Stomach (tissue), 9 donors: ENCODE data around the gene CMIP. TPM values are rescaled to one million over a fixed set of nuclear protein-coding genes. Genes with fewer than 3 reads are reported as not detected.

Experiments
- DNase-seq, 2 donors: peaks; one replicate each; pipeline versions ENCODE4 v3.0.0 to v3.0.0-alpha.2; 2013 to 2019
- H3K27ac ChIP-seq, 5 donors: fragments of 200-600 bp in 4 of 5; sonication (generic) in 4 of 5; one replicate each; pipeline ENCODE4 v1.5.1; 2013 to 2019; ENCODE audit warnings: mild to moderate bottlenecking in 1 of 5, moderate library complexity in 1 of 5
- H3K27me3 ChIP-seq, 3 donors: fragments of 200-600 bp; sonication (generic); one replicate each; pipeline ENCODE4 v1.5.1; 2017 to 2019; ENCODE audit warnings: mixed run types in 1 of 3
- H3K36me3 ChIP-seq, 4 donors: fragments of 200-600 bp; sonication (generic); 1 replicate in 3 of 4; 2 replicates in 1 of 4; pipeline ENCODE4 v1.5.1; 2016 to 2019
- H3K4me1 ChIP-seq, 4 donors: fragments of 200-600 bp; sonication (generic); one replicate each; pipeline ENCODE4 v1.5.1; 2016 to 2019
- H3K4me3 ChIP-seq, 4 donors: fragments of 200-600 bp; sonication (generic) in 3 of 4; one replicate each; pipeline ENCODE4 v1.5.1; 2016 to 2019; ENCODE audit warnings: mild to moderate bottlenecking in 1 of 4
- H3K9me3 ChIP-seq, 4 donors: fragments of 200-600 bp; sonication (generic); one replicate each; pipeline ENCODE4 v1.5.1; 2016 to 2019
- EP300 ChIP-seq: sonication (generic); formaldehyde crosslinking; IDR thresholded peaks from one replicate; pipeline ENCODE4 v1.6.1; 2017; ENCODE audit warnings: antibody characterized with exemption
- POLR2A ChIP-seq, 4 donors: fragments of 450-650 bp; IDR thresholded peaks; one replicate each; pipeline ENCODE4 v1.6.1; 2016; ENCODE audit warnings: antibody characterized with exemption in 4 of 4, control low read depth in 2 of 4, mild to moderate bottlenecking in 1 of 4, moderate library complexity in 1 of 4
- POLR2AphosphoS5 ChIP-seq, 3 donors: sonication (generic); formaldehyde crosslinking; IDR thresholded peaks; one replicate each; pipeline ENCODE4 v1.6.1; 2016; ENCODE audit warnings: antibody characterized with exemption in 3 of 3
- WGBS, 5 donors: extraction: QIAGEN DNeasy Blood & Tissue Kit in 3 of 5; methylation state at CpG; one replicate each; pipeline versions ENCODE4 v1.1.5 to v1.1.7; 2013 to 2018; 5-methylcytosine and 5-hydroxymethylcytosine counted together
- intact Hi-C: fragments of 100-400 bp; cut with DNase I; formaldehyde crosslinking; loops from one replicate; pipeline ENCODE4 v1.15.1; 2023; ENCODE audit warnings: low total_unique reads
- polyA plus RNA-seq, 3 donors: library from polyadenylated mRNA; stranded (reverse); fragments of 200-250 nt; gene quantifications; one replicate each; pipeline ENCODE4 v1.2.3, GENCODE V29; 2013
- total RNA-seq, 5 donors: library from RNA; depleted of rRNA; stranded (reverse); fragments of >200 nt; gene quantifications; one replicate each; pipeline versions ENCODE4 v1.1.0 to v1.2.3, GENCODE V29; 2014 to 2016
- TF ChIP-seq, protein P1 (sequence below), 7 experiments: fragments of 450-650 bp in 4 of 7; fragments of 200-600 bp in 3 of 7; sonication (generic) in 3 of 7; IDR thresholded peaks; one replicate each; pipeline ENCODE4 v1.5.1; 2016 to 2019; ENCODE audit warnings: antibody characterized with exemption in 7 of 7, control low read depth in 2 of 7, mild to moderate bottlenecking in 1 of 7
- donor health status: healthy with polysubstance abuse.
- donor health status: Bipolar disorder and iron deficiency.
- donor health status: healthy.

CMIP gene
- total and polyA plus RNA-seq, 8 donors = 11.1 to 71.0 (median 31.2) TPM

DNA sequence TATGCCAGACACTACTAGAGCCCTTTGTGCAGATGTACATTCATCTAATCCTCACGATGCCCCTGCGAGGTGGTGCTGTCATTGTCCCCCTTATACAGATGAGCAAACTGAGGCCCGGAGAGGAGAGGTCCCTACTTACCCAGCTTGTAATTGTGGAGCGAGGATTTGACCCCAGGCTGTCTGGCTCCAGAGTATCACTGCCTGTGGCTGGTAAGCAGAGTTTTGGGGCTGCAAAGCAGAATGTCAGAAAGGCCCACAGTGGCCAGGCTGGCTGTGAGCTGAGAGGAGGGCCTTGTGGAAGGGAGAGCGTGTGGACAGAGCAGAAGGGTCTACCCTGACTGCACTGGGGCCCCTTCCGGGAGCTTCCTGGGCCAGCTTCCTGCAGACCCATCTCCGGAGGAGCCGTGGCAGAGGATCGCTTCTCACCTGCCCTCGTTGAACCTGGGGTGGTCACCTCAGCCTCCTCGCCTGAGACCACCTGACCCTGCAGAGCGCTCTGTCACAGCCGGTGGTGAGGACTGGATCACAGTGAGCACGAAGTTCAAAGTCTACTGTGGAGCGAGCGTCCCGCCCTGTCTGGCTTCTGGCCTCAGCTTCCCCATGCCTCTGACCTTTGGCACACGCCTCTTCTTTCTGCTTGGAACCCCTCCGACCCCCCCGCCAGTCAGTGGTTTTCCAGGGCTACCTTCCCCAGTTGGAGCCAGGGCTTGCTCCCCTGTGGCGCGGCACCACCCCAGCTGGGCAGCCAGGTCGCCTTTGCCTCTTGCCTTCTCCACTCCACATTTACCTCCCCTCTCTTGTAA, 12.1 kb downstream of the CMIP start:
- no peak overlapping the region for H3K4me3 ChIP-seq
- no peaks in the 10 kb centered on the region for H3K9me3 ChIP-seq
- H3K27me3 ChIP-seq = no peaks in the 10 kb centered on the region
- H3K4me1 ChIP-seq = peaks cover 34 to 92% (median 80%) of the 10 kb centered on the region in 4 donors
- H3K27ac ChIP-seq = peak overlapping the region in 4 of 5 donors; percentile 4 to 79 (median 72)
- peaks cover 0 to 18% (median 12%) of the 10 kb centered on the region in 4 donors for H3K36me3 ChIP-seq
- WGBS, 5 donors = 64 to 86% (median 68%) methylated on average over 15 to 23 of the region's 23 CpGs
- no peak for TF ChIP-seq EP300
- TF ChIP-seq, protein P1, sequence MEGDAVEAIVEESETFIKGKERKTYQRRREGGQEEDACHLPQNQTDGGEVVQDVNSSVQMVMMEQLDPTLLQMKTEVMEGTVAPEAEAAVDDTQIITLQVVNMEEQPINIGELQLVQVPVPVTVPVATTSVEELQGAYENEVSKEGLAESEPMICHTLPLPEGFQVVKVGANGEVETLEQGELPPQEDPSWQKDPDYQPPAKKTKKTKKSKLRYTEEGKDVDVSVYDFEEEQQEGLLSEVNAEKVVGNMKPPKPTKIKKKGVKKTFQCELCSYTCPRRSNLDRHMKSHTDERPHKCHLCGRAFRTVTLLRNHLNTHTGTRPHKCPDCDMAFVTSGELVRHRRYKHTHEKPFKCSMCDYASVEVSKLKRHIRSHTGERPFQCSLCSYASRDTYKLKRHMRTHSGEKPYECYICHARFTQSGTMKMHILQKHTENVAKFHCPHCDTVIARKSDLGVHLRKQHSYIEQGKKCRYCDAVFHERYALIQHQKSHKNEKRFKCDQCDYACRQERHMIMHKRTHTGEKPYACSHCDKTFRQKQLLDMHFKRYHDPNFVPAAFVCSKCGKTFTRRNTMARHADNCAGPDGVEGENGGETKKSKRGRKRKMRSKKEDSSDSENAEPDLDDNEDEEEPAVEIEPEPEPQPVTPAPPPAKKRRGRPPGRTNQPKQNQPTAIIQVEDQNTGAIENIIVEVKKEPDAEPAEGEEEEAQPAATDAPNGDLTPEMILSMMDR (IDR thresholded peaks at IDR 0.05) = no peak
- no peak for TF ChIP-seq POLR2AphosphoS5 (IDR thresholded peaks at IDR 0.05)
- TF ChIP-seq POLR2A (IDR thresholded peaks at IDR 0.05) = no peak
- peak; percentile 44 to 60 for DNase-seq
- intact Hi-C loops = no loop called here

DNA sequence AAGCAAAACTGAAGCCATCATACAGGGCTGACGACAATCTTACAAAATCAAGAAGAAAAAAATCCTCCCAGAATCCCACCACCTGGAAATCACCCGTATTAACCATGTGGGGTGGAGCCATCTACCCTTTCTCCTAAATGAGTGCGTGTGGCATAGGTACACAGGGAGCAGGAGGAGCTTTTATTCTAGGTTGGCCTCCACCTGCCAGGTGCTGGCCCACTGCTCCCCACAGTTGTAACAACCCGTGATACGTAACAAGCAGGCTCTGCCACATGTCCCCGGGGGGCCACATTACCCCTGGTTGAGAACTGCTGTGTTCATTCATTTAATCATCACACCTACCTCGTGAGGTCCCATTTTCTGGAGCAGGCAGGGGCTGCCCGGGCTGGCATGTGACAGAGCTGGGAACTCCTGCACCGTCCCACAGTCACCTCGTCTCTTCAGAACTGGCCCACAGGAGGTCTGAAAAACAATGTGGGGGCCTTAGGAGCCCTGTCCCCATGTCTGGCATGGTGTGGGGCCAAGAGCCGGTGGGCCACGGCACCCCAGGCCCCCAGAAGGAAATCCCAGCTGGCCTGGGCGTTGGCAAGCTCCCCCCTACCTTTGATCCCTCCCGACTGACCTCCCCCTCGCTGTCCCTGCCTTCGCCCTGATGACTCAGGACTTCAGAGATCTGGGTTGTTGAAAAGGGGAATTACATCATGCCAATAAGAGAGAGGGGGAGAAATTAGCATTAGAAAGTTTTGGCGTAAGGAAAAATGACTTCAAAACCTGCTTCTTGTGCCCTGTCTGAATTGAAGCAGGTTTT, 12.9 kb downstream of the CMIP start:
- peaks cover 26 to 92% (median 76%) of the 10 kb centered on the region in 4 donors for H3K4me1 ChIP-seq
- no peaks in the 10 kb centered on the region for H3K9me3 ChIP-seq
- intact Hi-C loops = no loop called here
- DNase-seq = peak in 1 of 2 donors; percentile 80
- WGBS, 5 donors = 43 to 63% (median 58%) methylated on average over 17 of the region's 17 CpGs
- peak overlapping the region; percentile 4 to 79 (median 66) for H3K27ac ChIP-seq
- no peak overlapping the region for H3K4me3 ChIP-seq
- H3K27me3 ChIP-seq = no peaks in the 10 kb centered on the region
- H3K36me3 ChIP-seq = peaks cover 0 to 18% (median 12%) of the 10 kb centered on the region in 4 donors
- TF ChIP-seq, protein P1 (IDR thresholded peaks at IDR 0.05) = no peak
- TF ChIP-seq POLR2AphosphoS5 (IDR thresholded peaks at IDR 0.05) = peak in 1 of 3 donors; percentile 50
- TF ChIP-seq POLR2A (IDR thresholded peaks at IDR 0.05) = no peak
- no peak for TF ChIP-seq EP300

DNA sequence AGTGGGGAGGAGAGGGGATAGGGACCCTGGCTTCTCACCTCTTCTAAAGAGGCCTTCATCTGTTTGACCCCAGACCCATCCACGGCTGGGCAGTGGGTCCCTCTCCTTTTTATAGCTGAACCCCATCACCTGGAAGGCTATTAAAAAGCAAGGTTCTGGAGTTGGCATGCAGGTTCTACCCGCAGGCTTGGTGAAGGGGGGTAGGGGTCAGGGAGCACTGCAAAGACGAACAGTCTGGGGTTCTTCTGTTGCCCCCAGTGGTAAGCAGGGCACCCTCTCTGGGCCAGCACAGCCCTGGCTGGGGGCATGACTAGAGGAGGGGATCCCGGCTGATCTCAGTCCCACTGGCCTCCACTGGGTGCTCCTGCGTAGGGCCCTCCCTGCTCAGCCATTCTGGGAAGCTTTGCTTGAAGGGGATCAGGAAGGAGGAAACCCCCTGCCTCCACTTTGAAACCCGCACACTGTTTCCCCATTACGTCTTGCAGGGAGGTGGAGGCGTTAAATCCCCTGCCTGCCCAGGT, 13.6 kb downstream of the CMIP start:
- no peak for DNase-seq
- Histone ChIP-seq H3K36me3 (peaks cover 0 to 18% (median 14%) of the 10 kb centered on the region in 4 donors), H3K4me3 (no peak overlapping the region), H3K4me1 (peaks cover 20 to 92% (median 74%) of the 10 kb centered on the region in 4 donors), H3K27ac (peak overlapping the region in 4 of 5 donors; percentile 4 to 79 (median 72)), H3K27me3 (no peaks in the 10 kb centered on the region), H3K9me3 (no peaks in the 10 kb centered on the region)
- intact Hi-C loops = no loop called here
- no peak for TF ChIP-seq POLR2A (IDR thresholded peaks at IDR 0.05)
- TF ChIP-seq EP300 = no peak
- TF ChIP-seq POLR2AphosphoS5 (IDR thresholded peaks at IDR 0.05) = no peak
- TF ChIP-seq, protein P1 (IDR thresholded peaks at IDR 0.05) = no peak
- 82 to 96% (median 93%) methylated on average over 8 of the region's 8 CpGs for WGBS, 5 donors
